IgD-negative memory B cell (primary cell): ENCODE results near the gene GFOD2. TPM values are rescaled to one million over a fixed set of nuclear protein-coding genes. Genes with fewer than 3 reads are reported as not detected.

Experiments used
- H3K27ac Mint-ChIP-seq, 3 donors: one replicate each; pipeline ENCODE4 v1.8.0; 2020 to 2022; ENCODE audit warnings: mild to moderate bottlenecking in 3 of 3, mixed read lengths in 3 of 3, moderate library complexity in 1 of 3
- H3K27me3 Mint-ChIP-seq: one replicate; pipeline ENCODE4 v1.8.0; 2021; ENCODE audit warnings: mixed read lengths
- H3K36me3 Mint-ChIP-seq: one replicate; pipeline ENCODE4 v1.8.0; 2020; ENCODE audit warnings: mild to moderate bottlenecking, mixed read lengths
- H3K4me1 Mint-ChIP-seq, 3 donors: one replicate each; pipeline ENCODE4 v1.8.0; 2020 to 2022; ENCODE audit warnings: mixed read lengths in 3 of 3, mild to moderate bottlenecking in 1 of 3
- H3K4me3 Mint-ChIP-seq, 4 donors: one replicate each; pipeline ENCODE4 v1.8.0; 2020 to 2022; ENCODE audit warnings: mild to moderate bottlenecking in 4 of 4, mixed read lengths in 4 of 4, moderate library complexity in 3 of 4
- H3K9me3 Mint-ChIP-seq, 3 donors: one replicate each; pipeline ENCODE4 v1.8.0; 2020 to 2021; ENCODE audit warnings: mixed read lengths in 3 of 3, mild to moderate bottlenecking in 1 of 3
- polyA plus RNA-seq: library from polyadenylated mRNA; unstranded; fragments of 300-500 nt; fragmentation: Illumina TruSeq; gene quantifications from one replicate; pipeline ENCODE4 v1.2.3, GENCODE V29; 2021

Gene GFOD2
- polyA plus RNA-seq, 1 donor from 2014 or later = 13.4 TPM

GRCh38 chr16:67666032-67666551 is 53.0 kb downstream of the GFOD2 start:
- Mint-ChIP-seq H3K27me3 (no peaks in the 10 kb centered on the region), H3K4me1 (peaks cover 17 to 30% (median 18%) of the 10 kb centered on the region in 3 donors), H3K27ac (peak overlapping the region in 2 of 3 donors; percentile 84 to 86), H3K4me3 (peak overlapping the region in 3 of 4 donors; percentile 67 to 75 (median 70)), H3K36me3 (peaks cover 2% of the 10 kb centered on the region), H3K9me3 (no peaks in the 10 kb centered on the region)

DNA sequence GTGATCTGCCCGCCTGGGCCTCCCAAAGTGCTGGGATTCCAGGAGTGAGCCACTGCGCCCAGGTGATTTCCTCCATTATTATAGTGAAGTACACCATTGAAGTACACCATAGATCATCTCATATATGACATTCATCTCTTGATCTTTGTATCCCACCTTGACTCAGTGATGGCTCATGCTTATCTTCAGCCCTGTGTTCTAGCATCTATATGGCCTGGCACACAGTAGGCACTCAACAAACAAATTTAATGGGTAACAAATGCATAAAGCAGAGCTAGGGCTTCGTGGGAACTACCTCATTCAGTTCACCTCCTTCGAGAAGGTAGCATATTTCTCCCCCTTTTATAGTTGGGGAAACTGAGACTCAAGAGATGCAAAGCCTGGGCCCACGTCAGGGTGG is 53.5 kb downstream of the GFOD2 start:
- H3K4me1 Mint-ChIP-seq = peaks cover 17 to 30% (median 17%) of the 10 kb centered on the region in 3 donors
- H3K36me3 Mint-ChIP-seq = peaks cover 2% of the 10 kb centered on the region
- H3K27ac Mint-ChIP-seq = peak overlapping the region in 2 of 3 donors; percentile 41 to 86

DNA sequence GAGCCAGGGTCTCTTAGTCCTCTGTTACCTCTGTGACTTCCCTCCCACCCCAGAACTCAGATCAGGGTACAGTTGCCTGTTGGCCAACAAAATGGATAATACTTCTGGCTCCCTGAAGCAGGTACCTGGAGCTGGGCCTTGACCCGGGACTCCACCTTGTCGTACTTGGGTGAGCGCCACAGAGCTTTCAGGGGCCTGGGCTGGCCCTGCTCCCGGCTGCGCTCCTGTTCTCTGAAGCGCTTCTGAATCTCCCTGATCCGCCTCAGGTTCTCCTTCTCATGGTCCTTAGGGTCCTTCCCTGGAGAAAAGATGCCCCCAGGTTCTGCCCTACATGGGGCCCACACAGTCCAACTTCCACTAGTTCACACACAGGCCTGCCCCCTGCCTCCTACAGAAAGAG is 54.2 kb downstream of the GFOD2 start:
- Mint-ChIP-seq H3K4me3 (peak overlapping the region in 1 of 4 donors; percentile 70), H3K27ac (peak overlapping the region in 2 of 3 donors; percentile 41 to 59), H3K9me3 (no peaks in the 10 kb centered on the region), H3K36me3 (peaks cover 2% of the 10 kb centered on the region), H3K4me1 (peaks cover 15 to 29% (median 17%) of the 10 kb centered on the region in 3 donors), H3K27me3 (no peaks in the 10 kb centered on the region)

More for the DNA sequence above, 53.5 kb downstream of the GFOD2 start:
- Mint-ChIP-seq H3K4me3 (peak overlapping the region in 3 of 4 donors; percentile 16 to 70 (median 58)), H3K27me3 (no peaks in the 10 kb centered on the region), H3K9me3 (no peaks in the 10 kb centered on the region)

GRCh38 chr16:67664258-67664657 is 54.9 kb downstream of the GFOD2 start:
- Mint-ChIP-seq H3K9me3 (no peaks in the 10 kb centered on the region), H3K36me3 (peaks cover 2% of the 10 kb centered on the region), H3K4me1 (peaks cover 12 to 23% (median 13%) of the 10 kb centered on the region in 3 donors), H3K4me3 (peak overlapping the region in 3 of 4 donors; percentile 3 to 70 (median 30)), H3K27me3 (no peaks in the 10 kb centered on the region), H3K27ac (peak overlapping the region in 2 of 3 donors; percentile 17 to 97)

DNA sequence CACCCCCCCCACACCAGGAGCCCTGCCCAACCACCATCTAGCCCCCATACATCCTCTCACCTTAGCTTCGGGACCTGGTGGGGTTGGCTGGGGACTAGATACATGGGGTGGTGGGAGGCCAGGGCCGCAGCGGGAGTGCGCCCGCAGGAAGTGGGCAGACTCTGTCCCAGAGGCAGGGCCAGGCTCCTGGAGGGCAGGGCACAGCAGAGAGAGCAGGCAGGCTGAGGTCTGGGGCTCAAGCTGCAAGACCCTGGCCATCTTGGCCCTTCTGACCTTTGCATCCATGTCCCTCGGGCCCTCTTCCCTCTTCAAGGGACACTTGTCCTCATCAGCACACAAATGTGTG is 55.3 kb downstream of the GFOD2 start:
- peak overlapping the region in 2 of 4 donors; percentile 3 to 70 for H3K4me3 Mint-ChIP-seq
- peaks cover 10 to 23% (median 11%) of the 10 kb centered on the region in 3 donors for H3K4me1 Mint-ChIP-seq
- H3K27ac Mint-ChIP-seq = peak overlapping the region in 2 of 3 donors; percentile 17 to 97
- peaks cover 2% of the 10 kb centered on the region for H3K36me3 Mint-ChIP-seq
- H3K9me3 Mint-ChIP-seq = no peaks in the 10 kb centered on the region
- no peaks in the 10 kb centered on the region for H3K27me3 Mint-ChIP-seq

DNA sequence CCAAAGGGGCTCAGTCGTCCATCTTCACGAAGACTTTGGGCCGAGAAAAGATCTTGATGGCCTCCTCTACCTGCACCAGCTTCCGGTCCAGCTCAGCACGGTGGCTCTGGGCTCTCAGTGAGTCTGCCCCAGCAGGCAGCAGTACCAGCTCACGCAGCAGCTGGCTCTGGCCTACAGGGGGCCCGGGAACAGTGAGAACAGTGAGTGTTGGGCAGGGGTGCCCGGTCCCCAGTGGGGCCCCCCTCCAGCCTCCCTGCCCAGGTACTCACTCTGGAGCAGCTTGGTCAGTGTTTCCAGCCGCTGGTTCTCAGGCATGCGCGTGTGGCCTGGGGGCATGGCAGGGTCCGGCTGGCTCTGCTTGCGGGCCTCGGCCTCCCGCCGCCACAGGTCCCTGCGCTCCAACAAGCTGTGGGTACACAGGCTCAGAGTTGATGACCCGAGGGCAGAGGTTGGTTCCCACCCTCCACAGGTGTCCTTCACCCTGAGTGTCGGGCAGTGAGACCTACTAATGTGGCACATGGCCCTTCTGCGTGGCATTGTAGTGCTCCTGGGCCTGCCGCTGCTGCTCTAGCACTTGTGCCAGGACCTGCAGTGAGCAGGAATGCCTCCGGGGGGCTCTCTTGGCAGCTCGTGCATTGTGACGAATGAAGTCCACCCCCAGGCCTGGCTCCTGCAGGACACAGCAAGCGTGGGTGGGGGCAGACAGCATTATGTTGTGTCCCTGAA is 55.8 kb downstream of the GFOD2 start:
- Mint-ChIP-seq H3K9me3 (no peaks in the 10 kb centered on the region), H3K4me3 (peak overlapping the region in 2 of 4 donors; percentile 41 to 70), H3K4me1 (peaks cover 5 to 20% (median 8%) of the 10 kb centered on the region in 3 donors), H3K27ac (peak overlapping the region in 1 of 3 donors; percentile 97), H3K36me3 (peaks cover 2% of the 10 kb centered on the region), H3K27me3 (no peaks in the 10 kb centered on the region)

- H3K36me3 Mint-ChIP-seq = peaks cover 2% of the 10 kb centered on the region
- H3K27ac Mint-ChIP-seq = peak overlapping the region in 2 of 3 donors; percentile 50 to 97
- H3K9me3 Mint-ChIP-seq = no peaks in the 10 kb centered on the region
- H3K4me3 Mint-ChIP-seq = peak overlapping the region in 2 of 4 donors; percentile 41 to 98
- no peaks in the 10 kb centered on the region for H3K27me3 Mint-ChIP-seq
- peaks cover 0 to 17% (median 5%) of the 10 kb centered on the region in 3 donors for H3K4me1 Mint-ChIP-seq
Measured at GRCh38 chr16:67662653-67663010, 56.5 kb downstream of the GFOD2 start.

GRCh38 chr16:67661886-67662652 is 57.0 kb downstream of the GFOD2 start:
- peaks cover 0 to 16% (median 2%) of the 10 kb centered on the region in 3 donors for H3K4me1 Mint-ChIP-seq
- peak overlapping the region in 3 of 4 donors; percentile 16 to 98 (median 63) for H3K4me3 Mint-ChIP-seq
- no peaks in the 10 kb centered on the region for H3K9me3 Mint-ChIP-seq
- peak overlapping the region; percentile 50 to 97 (median 93) for H3K27ac Mint-ChIP-seq
- H3K36me3 Mint-ChIP-seq = peaks cover 2% of the 10 kb centered on the region
- no peaks in the 10 kb centered on the region for H3K27me3 Mint-ChIP-seq

DNA sequence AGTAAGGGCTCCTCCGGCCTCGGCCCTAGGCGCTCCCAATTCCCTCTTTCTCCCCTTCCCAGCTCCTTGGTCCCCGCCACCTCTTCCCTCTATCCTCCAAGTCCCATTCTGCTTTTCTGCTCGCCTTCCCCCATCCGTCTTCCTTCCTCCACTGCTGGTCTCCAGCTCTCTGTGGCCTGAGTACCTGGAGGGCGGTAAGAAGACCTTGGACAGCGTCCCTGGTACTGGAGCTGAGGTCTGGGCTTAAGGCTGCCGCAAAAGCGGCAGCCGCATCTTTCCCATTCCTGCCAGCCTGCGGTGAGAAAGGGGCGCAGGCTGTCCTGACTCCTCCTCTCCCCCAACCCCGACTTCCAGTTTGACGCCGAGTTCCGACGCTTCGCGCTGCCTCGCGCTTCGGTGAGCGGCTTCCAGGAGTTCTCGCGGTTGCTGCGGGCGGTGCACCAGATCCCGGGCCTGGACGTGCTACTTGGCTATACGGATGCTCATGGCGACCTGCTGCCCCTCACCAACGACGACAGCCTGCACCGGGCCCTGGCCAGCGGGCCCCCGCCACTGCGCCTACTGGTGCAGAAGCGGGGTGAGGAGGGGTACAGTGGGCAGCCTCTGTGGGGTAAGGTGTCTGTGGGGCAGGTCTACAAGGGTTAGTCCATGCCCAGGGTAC is 57.9 kb downstream of the GFOD2 start:
- Mint-ChIP-seq H3K4me3 (peak overlapping the region; percentile 91 to 98 (median 94)), H3K36me3 (peaks cover 2% of the 10 kb centered on the region), H3K27me3 (no peaks in the 10 kb centered on the region), H3K27ac (peak overlapping the region; percentile 93 to 97 (median 96)), H3K9me3 (no peaks in the 10 kb centered on the region), H3K4me1 (peaks cover 0 to 15% (median 0%) of the 10 kb centered on the region in 3 donors)

DNA sequence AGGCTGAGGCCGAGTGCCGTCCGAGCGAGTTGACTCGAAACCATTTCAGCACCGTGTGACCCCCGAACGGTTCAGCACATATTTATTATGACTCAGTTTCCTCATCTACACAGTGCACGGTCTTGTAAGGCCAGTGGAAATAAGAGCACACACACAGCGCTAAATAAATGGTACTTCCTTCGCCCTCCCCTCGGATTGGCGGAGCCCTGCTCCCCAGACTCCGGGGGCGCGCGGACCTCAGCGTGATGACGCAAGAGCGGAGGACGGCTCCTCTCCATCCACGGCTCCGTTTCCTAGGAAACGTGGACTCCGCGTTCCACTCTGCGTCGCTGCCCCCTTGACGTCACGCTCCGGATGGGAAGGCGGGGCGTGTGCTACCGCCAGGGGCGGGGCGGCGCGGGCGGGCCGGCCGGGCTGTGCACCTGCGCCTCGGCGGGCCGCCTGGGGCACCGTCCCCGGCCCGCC is 58.5 kb downstream of the GFOD2 start, which contains the start of gene PARD6A:
Gene PARD6A, plus strand, starts transcription at position 397 of the 465 bp plus-strand sequence. CDS start 79 bp downstream, outside the sequence.
- H3K9me3 Mint-ChIP-seq = no peaks in the 10 kb centered on the region
- peaks cover 2% of the 10 kb centered on the region for H3K36me3 Mint-ChIP-seq
- H3K4me3 Mint-ChIP-seq = peak within 1 kb of the TSS; percentile 92 to 99 (median 98)
- H3K27me3 Mint-ChIP-seq = no peaks in the 10 kb centered on the region
- peak within 1 kb of the TSS; percentile 96 to 98 (median 97) for H3K27ac Mint-ChIP-seq
- peaks cover 0 to 13% (median 4%) of the 10 kb centered on the region in 3 donors for H3K4me1 Mint-ChIP-seq

DNA sequence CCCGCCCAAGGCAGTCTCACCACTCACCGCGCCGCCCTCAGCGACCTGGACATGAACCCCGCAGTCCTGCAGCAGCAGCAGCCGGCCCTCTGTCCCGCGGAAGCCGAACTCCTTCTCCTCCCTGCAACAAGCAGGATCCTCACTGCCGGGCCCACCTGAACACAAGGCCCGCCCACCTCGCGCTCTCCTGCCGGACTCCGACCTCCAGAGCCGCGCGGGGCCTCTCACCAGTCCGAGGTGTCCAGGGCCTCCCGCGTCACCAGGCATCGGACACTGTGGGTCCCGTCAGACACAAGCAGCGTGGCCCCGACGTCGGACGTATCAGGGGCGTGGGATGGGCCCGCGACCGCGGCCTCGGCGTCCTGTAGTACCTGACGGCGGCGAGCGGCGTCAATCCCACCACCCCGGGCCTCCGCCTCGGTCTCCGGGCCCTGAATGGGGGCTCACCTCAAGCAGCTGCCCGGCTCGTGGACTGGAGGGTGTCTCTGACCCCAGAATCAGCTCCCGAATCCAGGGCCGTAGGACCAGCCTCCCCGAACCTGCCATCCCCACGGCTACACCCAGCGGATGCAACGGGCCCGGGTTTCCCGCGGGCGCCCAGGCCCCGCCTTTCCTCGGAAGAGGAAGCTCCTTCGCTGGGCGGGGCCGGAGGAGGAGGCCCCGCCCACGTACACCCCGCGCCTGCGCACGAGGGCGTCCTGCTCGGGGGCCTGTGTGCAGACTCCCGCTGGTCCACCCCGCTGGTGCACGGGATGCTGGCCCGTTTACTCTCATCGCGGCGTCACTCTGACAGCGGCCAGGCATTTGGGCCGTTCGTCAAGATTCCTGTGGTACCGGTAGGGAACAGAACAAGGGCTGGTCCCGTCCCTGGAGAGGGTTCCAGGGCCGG is 59.2 kb downstream of the GFOD2 start, which contains the start of gene ACD:
Gene ACD, minus strand, starts transcription at position 586 of the 889 bp plus-strand sequence. Its CDS starts 40 bp downstream, at position 546.
- H3K27ac Mint-ChIP-seq = peak within 1 kb of the TSS; percentile 96 to 98 (median 97)
- peak within 1 kb of the TSS; percentile 92 to 99 (median 98) for H3K4me3 Mint-ChIP-seq
- peaks cover 0 to 11% (median 5%) of the 10 kb centered on the region in 3 donors for H3K4me1 Mint-ChIP-seq
- H3K36me3 Mint-ChIP-seq = peaks cover 2% of the 10 kb centered on the region
- H3K9me3 Mint-ChIP-seq = no peaks in the 10 kb centered on the region
- H3K27me3 Mint-ChIP-seq = no peaks in the 10 kb centered on the region

DNA sequence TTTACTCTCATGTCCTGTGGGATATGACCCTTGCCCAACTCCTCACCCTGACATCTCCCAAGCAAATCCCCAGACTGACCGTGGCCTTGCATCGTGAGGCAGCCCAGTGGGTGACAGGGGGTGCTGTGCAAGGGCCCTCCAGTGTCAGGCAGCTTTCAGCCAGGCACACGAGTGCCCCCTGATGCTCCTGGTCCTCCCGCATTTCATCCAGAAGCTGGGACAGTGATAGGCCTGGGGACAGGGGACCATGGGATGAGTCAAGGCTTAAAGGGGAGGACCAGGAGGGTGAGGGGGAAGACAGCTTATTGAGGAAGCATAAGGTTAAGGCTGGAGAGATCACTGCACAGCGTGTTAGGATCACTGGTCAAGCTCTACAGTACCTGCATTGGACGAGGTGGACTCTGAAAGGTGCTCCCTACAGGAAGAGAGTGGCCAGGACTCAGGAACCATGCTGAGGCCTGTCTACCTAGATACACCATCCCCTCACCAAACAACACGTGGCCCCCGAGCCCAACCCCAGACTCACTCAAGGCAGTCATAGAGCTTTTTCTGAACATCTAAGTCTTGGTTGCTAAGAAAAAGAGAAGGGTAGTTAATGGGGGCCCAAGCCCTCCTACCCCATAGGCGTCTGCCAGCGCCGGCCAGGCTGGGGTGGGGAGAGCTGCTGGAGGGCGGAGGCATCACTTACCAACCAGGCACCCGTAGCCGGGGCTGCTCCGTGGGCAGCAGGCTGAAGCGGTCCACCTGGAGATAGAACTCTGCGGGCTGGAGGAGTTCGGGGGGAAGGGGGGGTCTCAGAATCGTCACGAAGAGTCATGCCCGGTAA is 60.1 kb downstream of the GFOD2 start:
- peaks cover 0 to 11% (median 5%) of the 10 kb centered on the region in 3 donors for H3K4me1 Mint-ChIP-seq
- no peaks in the 10 kb centered on the region for H3K9me3 Mint-ChIP-seq
- no peaks in the 10 kb centered on the region for H3K36me3 Mint-ChIP-seq
- no peaks in the 10 kb centered on the region for H3K27me3 Mint-ChIP-seq
- peak overlapping the region; percentile 92 to 99 (median 98) for H3K4me3 Mint-ChIP-seq
- H3K27ac Mint-ChIP-seq = peak overlapping the region; percentile 46 to 97 (median 69)
